Muscle of leg (tissue), 11 donors: ENCODE results near the gene ADCY7. TPM values are rescaled to one million over a fixed set of nuclear protein-coding genes. Genes with fewer than 3 reads are reported as not detected.
A peak's percentile ranks its signal among the peaks of the same experiment; 100 is the strongest.

Source experiments
- DNase-seq: peaks from one replicate; pipeline ENCODE4 v3.0.0; 2013
- H3K27ac ChIP-seq: one replicate; pipeline ENCODE4 v1.5.1; 2013; ENCODE audit warnings: mild to moderate bottlenecking, low read length, control low read depth
- H3K27me3 ChIP-seq: one replicate; pipeline ENCODE4 v1.6.1; 2013; ENCODE audit warnings: low read length; ENCODE audit not compliant: control insufficient read depth, insufficient read depth
- H3K36me3 ChIP-seq: one replicate; pipeline ENCODE4 v1.6.1; 2013; ENCODE audit warnings: low read length; ENCODE audit not compliant: control insufficient read depth, insufficient read depth
- H3K4me1 ChIP-seq: one replicate; pipeline ENCODE4 v1.6.1; 2013; ENCODE audit warnings: low read length; ENCODE audit not compliant: control insufficient read depth, insufficient read depth
- H3K4me3 ChIP-seq: one replicate; pipeline ENCODE4 v1.5.1; 2013; ENCODE audit warnings: low read length, control low read depth
- H3K9me3 ChIP-seq: replicated peaks from 2 replicates; pipeline ENCODE4 v1.6.1; 2013; ENCODE audit warnings: low read depth, low read length; ENCODE audit not compliant: control insufficient read depth
- WGBS: methylation state at CpG from one replicate; pipeline ENCODE4 v1.1.5; 2013; ENCODE audit warnings: missing lambda C conversion rate; ENCODE audit not compliant: insufficient coverage; 5-methylcytosine and 5-hydroxymethylcytosine counted together
- polyA plus RNA-seq, 8 donors: library from polyadenylated mRNA; unstranded; fragments of 120-200 nt; gene quantifications; one replicate each; pipeline versions ENCODE4 v1.2.1 to v1.2.3, GENCODE V29; 2013; ENCODE audit warnings: inconsistent platforms in 1 of 8, low replicate concordance in 1 of 8; ENCODE audit not compliant: insufficient read length in 8 of 8, insufficient read depth in 1 of 8
- total RNA-seq: library from RNA; stranded (reverse); fragments of 120-200 nt; gene quantifications from one replicate; pipeline ENCODE4 v1.2.4, GENCODE V29; 2013

ADCY7 gene
- total and polyA plus RNA-seq, 9 donors, result 6.5 to 11.9 (median 7.6) TPM

DNA sequence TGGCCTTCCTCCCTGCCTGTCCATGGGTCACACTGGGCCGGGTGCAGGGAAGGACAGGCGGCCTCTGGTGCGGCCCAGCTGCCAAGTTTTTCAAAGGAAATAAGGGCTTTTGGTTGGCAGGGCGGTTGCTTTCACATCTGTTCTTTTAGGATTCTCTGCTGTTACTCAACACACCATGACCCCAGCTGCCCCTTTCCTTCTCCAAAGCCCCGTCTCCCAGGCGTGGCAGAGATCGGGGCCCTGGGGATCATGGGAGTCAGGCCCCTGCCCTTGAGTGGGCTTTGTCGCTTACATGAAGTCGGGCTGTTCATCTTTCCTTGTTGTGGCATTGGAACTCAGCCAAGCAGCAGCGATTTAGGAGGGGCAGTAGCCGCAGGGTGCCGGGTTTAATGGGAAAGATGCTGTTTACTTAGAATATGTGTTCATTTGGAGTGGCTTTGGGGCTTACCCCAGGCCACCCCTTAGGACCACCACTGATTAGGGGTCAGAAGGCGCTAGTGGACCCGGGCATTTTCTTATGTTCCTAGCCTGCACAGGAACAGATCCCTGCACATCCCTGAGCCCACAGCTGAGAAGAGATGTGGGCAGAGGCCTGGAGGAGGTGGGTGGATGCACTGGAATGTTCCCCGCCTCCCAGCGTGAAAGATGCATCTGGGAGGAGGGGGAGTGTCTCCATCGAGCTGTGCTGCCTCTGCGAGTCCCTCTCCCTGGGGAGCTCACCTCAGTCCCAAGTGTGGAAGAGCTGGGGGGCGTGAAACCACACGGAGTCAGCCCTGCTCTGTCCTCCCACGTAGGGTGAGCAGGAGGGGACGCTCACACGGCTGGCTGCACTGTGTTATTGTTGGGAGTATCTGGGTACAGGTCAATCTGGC is 6.8 kb upstream of the ADCY7 start:
- Histone ChIP-seq H3K4me3 (no peak overlapping the region), H3K9me3 (no peaks in the 10 kb centered on the region), H3K4me1 (peaks cover 24% of the 10 kb centered on the region), H3K27ac (peak overlapping the region; percentile 69), H3K27me3 (no peaks in the 10 kb centered on the region), H3K36me3 (no peaks in the 10 kb centered on the region)
- WGBS, result 25% methylated on average over 12 of the region's 23 CpGs
- peak; percentile 87 for DNase-seq

DNA sequence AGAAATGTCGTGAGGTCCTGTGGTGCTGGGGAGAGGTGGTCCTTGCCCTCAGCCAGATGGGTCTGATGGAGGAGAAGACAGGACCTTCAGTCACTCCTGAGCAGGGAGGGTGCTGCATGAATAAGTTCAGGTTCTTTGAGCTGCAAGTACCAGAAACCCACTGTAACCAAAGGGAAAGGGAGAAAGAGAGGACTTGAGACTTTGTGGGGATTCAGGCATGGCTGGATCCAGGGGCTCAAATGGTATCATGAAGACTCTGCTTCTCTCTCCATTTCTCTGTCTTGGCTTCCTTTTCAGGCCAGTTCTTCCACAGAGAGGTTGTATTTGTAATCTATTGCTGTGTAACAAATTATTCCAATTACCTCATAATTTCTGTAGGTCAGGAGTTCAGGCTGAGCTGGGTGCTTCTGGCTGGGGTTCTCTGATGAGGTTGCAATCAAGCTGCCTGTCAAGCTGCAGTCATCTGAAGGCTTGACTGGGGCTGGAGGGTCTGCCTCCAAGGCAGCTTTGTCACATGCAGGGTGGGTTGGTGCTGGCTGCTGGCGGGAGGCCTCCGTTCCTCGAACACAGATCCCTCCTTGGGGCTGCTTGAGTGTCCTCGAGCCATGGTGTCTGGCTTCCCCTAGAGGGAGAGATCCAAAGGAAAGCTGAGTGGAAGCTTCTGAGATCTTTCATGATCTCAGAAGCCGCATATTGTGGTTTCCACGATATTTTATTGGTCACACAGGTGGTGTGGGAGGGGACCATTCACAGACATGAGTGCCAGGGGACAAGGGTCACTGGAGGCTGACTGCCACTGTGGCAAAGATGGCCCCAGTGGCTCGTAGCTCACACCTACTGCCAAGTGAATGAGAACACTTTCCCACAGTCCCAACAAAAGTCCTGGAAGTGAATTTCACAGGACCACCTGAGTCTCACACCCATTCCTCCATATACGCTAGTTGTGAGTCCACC is 5.9 kb upstream of the ADCY7 start:
- Histone ChIP-seq H3K36me3 (no peaks in the 10 kb centered on the region), H3K4me1 (peaks cover 28% of the 10 kb centered on the region), H3K27ac (peak overlapping the region; percentile 69), H3K4me3 (no peak overlapping the region), H3K9me3 (no peaks in the 10 kb centered on the region), H3K27me3 (no peaks in the 10 kb centered on the region)
- 88% methylated on average over 8 of the region's 9 CpGs for WGBS
- no peak for DNase-seq

DNA sequence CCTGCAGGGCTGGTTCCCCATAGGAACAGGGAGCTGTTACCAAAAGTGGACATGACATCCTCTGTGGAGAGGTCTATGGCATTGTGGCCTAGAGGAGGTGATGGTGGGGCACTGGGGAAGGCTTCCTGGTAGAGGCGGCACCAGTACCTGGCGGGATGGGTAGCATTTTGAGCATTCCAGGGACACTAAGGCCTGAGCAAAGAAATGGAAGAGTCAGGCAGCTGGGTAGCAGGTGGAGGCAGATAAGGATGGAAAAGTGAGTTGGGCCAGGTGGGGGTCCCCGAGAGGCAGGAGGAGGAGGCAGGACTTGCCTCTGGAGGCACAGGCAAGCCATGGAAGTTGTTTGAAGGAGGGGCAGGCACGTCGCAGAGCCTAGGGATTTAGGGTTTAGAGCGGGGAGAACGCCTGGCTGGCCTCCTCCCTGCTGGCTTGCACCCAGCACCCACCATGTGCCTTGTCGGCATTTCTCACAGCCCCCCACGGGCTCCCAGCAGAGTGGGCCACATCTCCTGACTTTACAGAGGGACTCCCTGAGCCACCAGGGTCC is 5.1 kb upstream of the ADCY7 start:
- Histone ChIP-seq H3K9me3 (no peaks in the 10 kb centered on the region), H3K36me3 (no peaks in the 10 kb centered on the region), H3K27me3 (no peaks in the 10 kb centered on the region), H3K4me1 (peaks cover 36% of the 10 kb centered on the region), H3K27ac (no peak overlapping the region), H3K4me3 (no peak overlapping the region)
- no peak for DNase-seq
- WGBS, result 63% methylated on average over 9 of the region's 9 CpGs

DNA sequence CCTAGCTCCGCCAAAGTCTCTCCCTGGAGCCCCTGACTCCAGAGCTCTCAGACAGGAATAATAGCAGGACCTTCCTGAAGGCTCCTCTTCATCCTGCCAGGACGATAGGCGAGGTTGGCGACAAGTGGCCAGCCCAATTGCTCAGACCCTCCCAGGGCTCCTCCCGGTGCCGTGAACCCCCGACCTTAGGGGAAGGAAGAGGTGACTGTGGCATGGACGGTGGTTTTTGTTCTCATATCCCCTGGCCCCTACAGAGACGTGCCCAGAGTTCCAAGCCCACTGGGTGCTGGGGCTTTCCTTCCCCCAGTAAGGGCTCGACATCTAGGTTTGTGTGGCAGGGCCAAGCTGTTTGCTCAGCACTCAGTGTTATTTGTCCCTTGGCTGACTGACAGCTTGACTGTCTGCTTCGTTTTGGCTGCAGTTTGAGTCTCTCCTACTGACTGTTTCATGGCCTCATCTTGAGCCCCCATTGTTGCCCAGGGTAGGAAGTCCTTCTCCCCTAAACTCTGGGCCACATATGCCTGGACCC is 4.6 kb upstream of the ADCY7 start:
- H3K9me3 ChIP-seq, result no peaks in the 10 kb centered on the region
- 51% methylated on average over 7 of the region's 11 CpGs for WGBS
- peak; percentile 50 for DNase-seq
- H3K27ac ChIP-seq, result no peak overlapping the region
- H3K4me1 ChIP-seq, result peaks cover 41% of the 10 kb centered on the region
- H3K27me3 ChIP-seq, result no peaks in the 10 kb centered on the region
- no peaks in the 10 kb centered on the region for H3K36me3 ChIP-seq
- no peak overlapping the region for H3K4me3 ChIP-seq

DNA sequence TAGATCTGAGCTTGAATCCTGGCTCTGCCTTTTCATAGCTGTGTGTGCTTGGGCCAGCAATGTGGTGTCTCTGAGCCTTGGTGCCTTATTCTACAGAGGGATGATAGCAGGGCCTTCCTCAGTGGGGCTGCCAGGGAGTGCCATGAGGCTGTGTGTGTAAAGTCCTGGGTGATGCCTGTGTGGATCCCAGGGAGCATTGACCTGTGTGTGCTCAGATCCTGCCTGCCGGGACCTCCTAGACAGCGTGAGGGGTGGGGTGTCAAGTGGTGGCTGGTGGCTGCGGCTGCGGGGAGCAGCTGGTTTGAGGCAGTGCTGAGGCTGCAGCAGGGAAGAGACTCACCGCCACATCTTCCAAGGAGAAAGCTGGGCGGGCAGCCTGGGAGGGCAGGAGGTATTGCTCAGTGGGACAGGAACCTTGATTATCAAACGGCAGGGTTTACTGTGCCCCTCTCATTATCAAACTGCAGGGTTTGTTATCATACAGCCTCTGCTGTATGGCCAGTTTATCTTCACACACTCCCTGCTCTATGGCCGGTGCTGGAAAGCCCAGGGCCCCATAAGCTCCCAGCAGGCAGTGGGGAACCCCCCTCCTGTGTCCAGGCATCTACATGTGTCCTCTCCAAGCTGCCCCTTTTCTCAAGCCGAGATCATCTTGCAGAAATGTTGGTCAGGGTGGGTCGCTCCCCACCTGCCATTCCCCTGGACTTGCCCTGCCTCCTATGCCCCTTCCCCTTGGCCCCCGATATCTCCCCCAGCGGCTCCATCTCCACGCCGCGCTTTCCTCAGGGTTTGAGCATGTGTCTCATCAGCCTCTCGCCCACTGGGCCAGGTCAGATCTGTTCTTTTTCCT is 3.1 kb upstream of the ADCY7 start:
- DNase-seq, result no peak
- H3K27ac ChIP-seq, result no peak overlapping the region
- 63% methylated on average over 16 of the region's 16 CpGs for WGBS
- H3K4me1 ChIP-seq, result peaks cover 51% of the 10 kb centered on the region
- H3K36me3 ChIP-seq, result no peaks in the 10 kb centered on the region
- H3K4me3 ChIP-seq, result no peak overlapping the region
- H3K27me3 ChIP-seq, result no peaks in the 10 kb centered on the region
- H3K9me3 ChIP-seq, result no peaks in the 10 kb centered on the region

DNA sequence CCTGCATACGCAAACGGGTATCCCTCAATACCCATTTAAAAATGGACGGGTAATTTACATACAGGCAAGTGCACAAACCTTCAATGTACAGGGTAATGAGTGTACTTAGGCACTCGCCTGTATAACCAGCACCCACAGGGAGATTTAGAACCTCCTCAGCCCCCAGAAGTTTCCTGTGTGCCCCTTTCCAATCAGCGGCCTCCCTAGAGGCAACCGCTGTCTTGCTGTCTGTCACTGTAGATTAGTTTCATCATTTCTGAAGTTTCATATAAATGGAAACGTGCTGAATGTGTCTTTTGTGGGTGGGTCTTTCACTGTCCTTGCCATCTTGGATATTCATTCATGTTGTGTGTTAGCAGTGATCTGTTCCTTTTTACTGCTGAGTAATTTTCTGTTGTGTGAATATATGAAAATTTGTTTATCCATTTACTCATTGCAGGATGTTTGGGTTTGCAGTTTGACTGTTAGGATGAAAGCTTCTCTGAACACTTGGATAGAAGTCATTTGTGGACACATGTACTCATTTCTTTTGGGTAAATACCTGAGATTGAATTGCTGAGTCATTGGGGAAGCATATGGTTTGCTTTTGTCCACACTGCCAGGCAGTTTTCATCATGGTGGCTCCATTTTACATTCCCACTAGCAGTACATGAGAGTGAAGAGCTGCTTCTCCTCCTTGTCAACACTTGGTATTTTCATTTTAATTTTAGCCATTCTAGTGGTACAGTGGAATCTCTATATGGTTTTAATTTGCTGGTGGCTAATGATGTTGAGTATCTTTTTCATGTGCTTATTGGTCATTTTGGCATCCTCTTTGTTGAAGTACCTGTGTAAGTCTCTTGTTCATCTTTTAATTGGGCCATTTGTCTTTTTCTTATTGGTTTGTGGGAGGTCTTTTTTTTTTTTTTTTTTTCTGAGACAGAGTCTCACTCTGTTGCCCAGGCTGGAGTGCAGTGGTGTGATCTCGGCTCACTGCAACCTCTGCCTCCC is 2.1 kb upstream of the ADCY7 start:
- no peak overlapping the region for H3K27ac ChIP-seq
- no peak overlapping the region for H3K4me3 ChIP-seq
- peaks cover 50% of the 10 kb centered on the region for H3K4me1 ChIP-seq

DNA sequence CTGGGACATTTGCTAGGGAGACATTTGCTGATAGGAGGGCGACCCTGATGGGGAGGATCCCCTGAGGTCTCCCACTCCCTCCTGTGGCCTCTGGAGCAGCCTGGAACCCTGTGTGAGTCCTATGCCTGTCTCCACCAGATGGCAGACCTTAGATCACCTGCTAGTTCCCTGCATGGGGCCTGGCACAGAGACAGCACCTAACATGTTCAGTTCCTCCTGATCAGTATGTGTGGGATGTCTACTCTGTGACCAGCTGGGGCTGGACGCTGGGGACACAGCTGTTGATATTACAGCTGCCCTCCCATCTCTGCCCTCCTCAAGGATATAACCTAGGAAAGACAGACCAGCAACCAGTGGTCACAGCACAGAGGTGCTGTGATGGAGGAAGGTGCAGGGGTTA is 1.1 kb upstream of the ADCY7 start:
- WGBS, result no CpG with 5 or more reads among the region's 2 CpGs

More for the DNA sequence above, 2.1 kb upstream of the ADCY7 start:
- no peak for DNase-seq
- H3K27me3 ChIP-seq, result no peaks in the 10 kb centered on the region
- 80% methylated on average over 1 of the region's 8 CpGs for WGBS
- H3K36me3 ChIP-seq, result no peaks in the 10 kb centered on the region
- H3K9me3 ChIP-seq, result no peaks in the 10 kb centered on the region

DNA sequence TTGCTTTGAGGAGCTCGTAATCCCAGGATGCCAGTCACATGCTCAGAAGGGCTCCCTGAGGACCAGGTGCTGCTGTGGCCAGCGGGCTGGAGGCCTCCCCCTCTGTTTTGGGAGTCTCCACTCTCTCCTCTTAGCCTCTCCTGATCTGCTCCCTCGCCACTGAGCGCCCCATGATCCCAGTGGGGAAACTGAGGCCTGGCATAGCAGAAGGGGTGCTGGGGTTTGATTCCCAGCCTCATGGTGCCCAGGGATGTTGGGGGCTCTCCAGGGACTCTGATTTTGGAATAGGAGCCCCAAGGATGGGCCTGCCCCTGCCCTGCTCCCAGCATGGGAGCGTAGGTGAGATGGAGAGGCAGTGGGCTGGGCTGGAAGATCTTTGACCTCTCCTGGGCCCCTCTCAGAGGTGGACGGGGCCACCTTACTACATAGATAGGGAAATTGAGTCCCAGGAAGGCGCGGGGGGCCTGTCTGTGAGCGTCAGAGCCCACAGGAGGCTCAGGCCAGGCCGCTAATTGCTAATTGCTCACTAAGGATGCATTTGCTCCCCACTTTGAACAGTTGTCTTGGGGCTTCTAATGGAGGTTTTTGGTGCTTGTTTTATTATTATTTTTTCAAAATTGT is 525 bp upstream of the ADCY7 start:
- H3K9me3 ChIP-seq, result no peaks in the 10 kb centered on the region
- H3K27me3 ChIP-seq, result no peaks in the 10 kb centered on the region
- 47% methylated on average over 5 of the region's 10 CpGs for WGBS
- no peak for DNase-seq
- peaks cover 40% of the 10 kb centered on the region for H3K4me1 ChIP-seq
- H3K27ac ChIP-seq, result no peak overlapping the region
- H3K36me3 ChIP-seq, result no peaks in the 10 kb centered on the region
- no peak overlapping the region for H3K4me3 ChIP-seq

More for the DNA sequence above, 1.1 kb upstream of the ADCY7 start:
- no peak overlapping the region for H3K4me3 ChIP-seq
- H3K4me1 ChIP-seq, result peaks cover 40% of the 10 kb centered on the region
- no peaks in the 10 kb centered on the region for H3K27me3 ChIP-seq
- no peaks in the 10 kb centered on the region for H3K36me3 ChIP-seq
- peak; percentile 30 for DNase-seq
- H3K27ac ChIP-seq, result no peak overlapping the region
- H3K9me3 ChIP-seq, result no peaks in the 10 kb centered on the region
